ENCODE data around the gene NUP205.
"Not testable (repeated sequence)": the region's sequence is repeated elsewhere in the genome, so short reads cannot be mapped to it uniquely, and the experiment has no call there.

Gene NUP205

GRCh38 chr7:135620980-135621850 lies 63.5 kb downstream of the NUP205 start:
- DNase-seq (ENCODE audit: low spot score), result peak; percentile 52

- DNase-seq (ENCODE audit: low spot score), result no peak
Measured at GRCh38 chr7:135634191-135634878, 76.6 kb downstream of the NUP205 start.

GRCh38 chr7:135639690-135640089 lies 82.0 kb downstream of the NUP205 start:
- not testable (repeated sequence) for DNase-seq (ENCODE audit: low spot score)

- no peak for DNase-seq (ENCODE audit: low spot score)
Measured at GRCh38 chr7:135644154-135644553, 86.4 kb downstream of the NUP205 start.

GRCh38 chr7:135644729-135645128 lies 87.0 kb downstream of the NUP205 start:
- DNase-seq (ENCODE audit: low spot score), result no peak

GRCh38 chr7:135645296-135645904 lies 87.7 kb downstream of the NUP205 start:
- peak; percentile 23 for DNase-seq (ENCODE audit: low spot score)

- no peak for DNase-seq (ENCODE audit: low spot score)
Measured at GRCh38 chr7:135647755-135648154, 90.0 kb downstream of the NUP205 start.

GRCh38 chr7:135648235-135648634 lies 90.5 kb downstream of the NUP205 start:
- no peak for DNase-seq (ENCODE audit: low spot score)

- DNase-seq (ENCODE audit: low spot score), result no peak
Measured at GRCh38 chr7:135650831-135651573, 93.3 kb downstream of the NUP205 start.

- no peak for DNase-seq (ENCODE audit: low spot score)
Measured at GRCh38 chr7:135653340-135654080, 95.8 kb downstream of the NUP205 start.

GRCh38 chr7:135658564-135658963 lies 100.8 kb downstream of the NUP205 start:
- no peak for DNase-seq (ENCODE audit: low spot score)

- no peak for DNase-seq (ENCODE audit: low spot score)
Measured at GRCh38 chr7:135659159-135659846, 101.6 kb downstream of the NUP205 start.

- no peak for DNase-seq (ENCODE audit: low spot score)
Measured at GRCh38 chr7:135661311-135662122, 103.8 kb downstream of the NUP205 start.

GRCh38 chr7:135662123-135662372 lies 104.3 kb downstream of the NUP205 start:
- DNase-seq (ENCODE audit: low spot score), result no peak

- peak; percentile 94 for DNase-seq (ENCODE audit: low spot score)
Measured at GRCh38 chr7:135662373-135663114, 104.8 kb downstream of the NUP205 start, which contains the start of gene STMP1. Gene STMP1, plus strand, starts transcription at chr7:135662514.

GRCh38 chr7:135664046-135664589 lies 106.4 kb downstream of the NUP205 start:
- DNase-seq (ENCODE audit: low spot score), result no peak

- DNase-seq (ENCODE audit: low spot score), result no peak
Measured at GRCh38 chr7:135665042-135665441, 107.3 kb downstream of the NUP205 start.

- DNase-seq (ENCODE audit: low spot score), result no peak
Measured at GRCh38 chr7:135666156-135666555, 108.4 kb downstream of the NUP205 start.

- no peak for DNase-seq (ENCODE audit: low spot score)
Measured at GRCh38 chr7:135666846-135667245, 109.1 kb downstream of the NUP205 start.
